Ishikawa (cell line): ENCODE measurements around the gene PRKN.

Experiments used
- CREB1 ChIP-seq: IDR thresholded peaks from 2 replicates; pipeline ENCODE4 v1.6.1; 2012; ENCODE audit warnings: low read depth
- FOXM1 ChIP-seq: IDR thresholded peaks from 2 replicates; pipeline ENCODE4 v1.6.1; 2012; ENCODE audit warnings: low read depth, borderline replicate concordance
- NFIC ChIP-seq: IDR thresholded peaks from 2 replicates; pipeline ENCODE4 v1.6.1; 2012
- RAD21 ChIP-seq: IDR thresholded peaks from 2 replicates; pipeline ENCODE4 v1.6.1; 2012; ENCODE audit warnings: low read depth
- YY1 ChIP-seq: IDR thresholded peaks from 2 replicates; pipeline ENCODE4 v1.6.1; 2012; ENCODE audit warnings: low read depth
- TF ChIP-seq, protein P1 (sequence below): IDR thresholded peaks from 2 replicates; pipeline ENCODE4 v1.6.1; 2012; ENCODE audit warnings: low read depth, mild to moderate bottlenecking

DNA sequence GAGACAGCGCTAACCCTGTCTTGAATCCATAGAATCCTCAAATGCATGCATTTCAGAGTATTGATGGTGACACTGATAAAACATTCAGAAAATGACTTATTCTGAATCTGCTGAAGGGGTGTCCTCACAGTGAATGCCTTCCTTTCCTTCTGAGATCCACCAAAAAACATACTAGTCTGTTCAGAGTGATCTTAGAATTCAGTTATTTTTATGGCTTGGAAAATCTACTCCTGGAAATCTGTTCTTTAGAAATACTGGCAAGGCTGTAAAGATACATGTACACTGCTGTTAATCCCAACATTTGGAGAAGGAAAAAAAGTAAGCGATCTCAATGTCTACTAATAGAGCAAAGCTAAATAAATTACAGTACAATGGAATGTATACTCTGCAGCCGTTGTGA, 781.1 kb downstream of the PRKN start:
- TF ChIP-seq RAD21 (no peak), YY1 (no peak), CREB1 (no peak), FOXM1 (no peak), NFIC (no peak)
- TF ChIP-seq, protein P1, sequence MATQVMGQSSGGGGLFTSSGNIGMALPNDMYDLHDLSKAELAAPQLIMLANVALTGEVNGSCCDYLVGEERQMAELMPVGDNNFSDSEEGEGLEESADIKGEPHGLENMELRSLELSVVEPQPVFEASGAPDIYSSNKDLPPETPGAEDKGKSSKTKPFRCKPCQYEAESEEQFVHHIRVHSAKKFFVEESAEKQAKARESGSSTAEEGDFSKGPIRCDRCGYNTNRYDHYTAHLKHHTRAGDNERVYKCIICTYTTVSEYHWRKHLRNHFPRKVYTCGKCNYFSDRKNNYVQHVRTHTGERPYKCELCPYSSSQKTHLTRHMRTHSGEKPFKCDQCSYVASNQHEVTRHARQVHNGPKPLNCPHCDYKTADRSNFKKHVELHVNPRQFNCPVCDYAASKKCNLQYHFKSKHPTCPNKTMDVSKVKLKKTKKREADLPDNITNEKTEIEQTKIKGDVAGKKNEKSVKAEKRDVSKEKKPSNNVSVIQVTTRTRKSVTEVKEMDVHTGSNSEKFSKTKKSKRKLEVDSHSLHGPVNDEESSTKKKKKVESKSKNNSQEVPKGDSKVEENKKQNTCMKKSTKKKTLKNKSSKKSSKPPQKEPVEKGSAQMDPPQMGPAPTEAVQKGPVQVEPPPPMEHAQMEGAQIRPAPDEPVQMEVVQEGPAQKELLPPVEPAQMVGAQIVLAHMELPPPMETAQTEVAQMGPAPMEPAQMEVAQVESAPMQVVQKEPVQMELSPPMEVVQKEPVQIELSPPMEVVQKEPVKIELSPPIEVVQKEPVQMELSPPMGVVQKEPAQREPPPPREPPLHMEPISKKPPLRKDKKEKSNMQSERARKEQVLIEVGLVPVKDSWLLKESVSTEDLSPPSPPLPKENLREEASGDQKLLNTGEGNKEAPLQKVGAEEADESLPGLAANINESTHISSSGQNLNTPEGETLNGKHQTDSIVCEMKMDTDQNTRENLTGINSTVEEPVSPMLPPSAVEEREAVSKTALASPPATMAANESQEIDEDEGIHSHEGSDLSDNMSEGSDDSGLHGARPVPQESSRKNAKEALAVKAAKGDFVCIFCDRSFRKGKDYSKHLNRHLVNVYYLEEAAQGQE = no peak
